Activated T-helper 2 cell treated with anti-CD3 and anti-CD28 coated beads, Interferon-gamma antibody, Interleukin-2, Interleukin-4, amounts not matched to agents 10 μg/mL and 5 μg/mL and 100 μg/mL, durations not matched to agents 14 hours and 24 hours and 36 hours (primary cell): ENCODE data around the gene NDST1. TPM values are rescaled to one million over a fixed set of nuclear protein-coding genes. Genes with fewer than 3 reads are reported as not detected.

ENCODE experiments used
- DNase-seq: peaks from one replicate; pipeline ENCODE4 v3.0.0; 2021; ENCODE audit warnings: low spot score
- H3K27ac Mint-ChIP-seq: one replicate; pipeline ENCODE4 v1.8.0; 2021; ENCODE audit warnings: mixed read lengths
- H3K27me3 Mint-ChIP-seq: one replicate; pipeline ENCODE4 v1.8.0; 2021; ENCODE audit warnings: low read depth, mixed read lengths
- H3K36me3 Mint-ChIP-seq: one replicate; pipeline ENCODE4 v1.8.0; 2021; ENCODE audit warnings: low read depth, mixed read lengths
- H3K4me1 Mint-ChIP-seq: one replicate; pipeline ENCODE4 v1.8.0; 2021; ENCODE audit warnings: low read depth, mixed read lengths
- H3K4me3 Mint-ChIP-seq: one replicate; pipeline ENCODE4 v1.8.0; 2021; ENCODE audit warnings: low read depth, mild to moderate bottlenecking, moderate library complexity, mixed read lengths
- H3K9me3 Mint-ChIP-seq: one replicate; pipeline ENCODE4 v1.8.0; 2021; ENCODE audit warnings: mixed read lengths
- intact Hi-C: fragments of 100-400 bp; cut with micrococcal nuclease; formaldehyde crosslinking; loops from one replicate; pipeline ENCODE4 v1.15.1; 2023
- total RNA-seq: library from RNA; stranded (reverse); gene quantifications from 2 replicates; pipeline ENCODE4 v1.2.3, GENCODE V29; 2022

NDST1 gene
- total RNA-seq, 1 donor from 2014 or later, result 3.0 TPM

- intact Hi-C loops, result no loop called here
- no peak for DNase-seq
- no peaks in the 10 kb centered on the region for H3K36me3 Mint-ChIP-seq
- no peaks in the 10 kb centered on the region for H3K4me1 Mint-ChIP-seq
- no peaks in the 10 kb centered on the region for H3K27me3 Mint-ChIP-seq
- no peak overlapping the region for H3K4me3 Mint-ChIP-seq
- H3K27ac Mint-ChIP-seq, result no peak overlapping the region
- H3K9me3 Mint-ChIP-seq, result no peaks in the 10 kb centered on the region
Measured at GRCh38 chr5:150525781-150526180, 17.9 kb downstream of the NDST1 start.

- Mint-ChIP-seq H3K4me1 (no peaks in the 10 kb centered on the region), H3K4me3 (no peak overlapping the region), H3K9me3 (no peaks in the 10 kb centered on the region), H3K27me3 (no peaks in the 10 kb centered on the region), H3K27ac (no peak overlapping the region), H3K36me3 (no peaks in the 10 kb centered on the region)
- no peak for DNase-seq
- intact Hi-C loops, result no loop called here
Measured at GRCh38 chr5:150527038-150527437, 19.1 kb downstream of the NDST1 start.

GRCh38 chr5:150527808-150528207, 19.9 kb downstream of the NDST1 start:
- H3K27me3 Mint-ChIP-seq, result no peaks in the 10 kb centered on the region
- H3K4me1 Mint-ChIP-seq, result no peaks in the 10 kb centered on the region
- H3K4me3 Mint-ChIP-seq, result no peak overlapping the region
- H3K27ac Mint-ChIP-seq, result no peak overlapping the region
- no peak for DNase-seq
- H3K9me3 Mint-ChIP-seq, result no peaks in the 10 kb centered on the region
- H3K36me3 Mint-ChIP-seq, result no peaks in the 10 kb centered on the region
- intact Hi-C loops, result no loop called here

DNA sequence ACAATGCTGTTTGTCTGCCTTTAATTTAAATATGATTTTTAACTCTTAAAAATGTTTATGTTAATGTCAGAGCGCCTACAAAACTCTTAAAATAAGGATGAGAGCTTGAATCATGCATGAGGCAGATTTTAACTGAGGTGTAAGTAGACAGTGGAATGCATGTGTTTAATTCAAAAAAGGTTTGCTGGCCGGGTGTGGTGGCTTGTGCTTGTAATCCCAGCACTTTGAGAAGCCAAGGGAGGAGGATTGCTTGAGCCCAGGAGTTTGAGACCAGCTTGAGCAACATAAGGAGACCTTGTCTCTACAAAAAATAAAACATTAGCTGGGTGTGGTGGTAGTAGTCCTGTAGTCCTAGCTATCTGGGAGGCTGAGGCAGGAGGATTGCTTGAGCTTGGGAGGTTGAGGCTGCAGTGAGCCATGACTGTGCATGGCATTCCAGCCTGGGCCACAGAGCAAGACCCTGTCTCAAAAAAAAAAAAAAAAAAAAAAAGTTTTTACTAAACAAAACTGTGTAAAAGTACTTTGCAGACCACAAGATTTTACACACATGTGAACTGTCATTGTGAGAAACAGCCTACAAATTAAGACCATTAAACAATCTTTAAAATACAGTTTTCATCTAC, 21.1 kb downstream of the NDST1 start:
- intact Hi-C loops, result no loop called here
- H3K9me3 Mint-ChIP-seq, result no peaks in the 10 kb centered on the region
- no peaks in the 10 kb centered on the region for H3K27me3 Mint-ChIP-seq
- no peak for DNase-seq
- no peaks in the 10 kb centered on the region for H3K36me3 Mint-ChIP-seq
- no peak overlapping the region for H3K4me3 Mint-ChIP-seq
- no peaks in the 10 kb centered on the region for H3K4me1 Mint-ChIP-seq
- no peak overlapping the region for H3K27ac Mint-ChIP-seq

GRCh38 chr5:150529555-150529954, 21.6 kb downstream of the NDST1 start:
- no peaks in the 10 kb centered on the region for H3K4me1 Mint-ChIP-seq
- H3K9me3 Mint-ChIP-seq, result no peaks in the 10 kb centered on the region
- no peak for DNase-seq
- H3K27ac Mint-ChIP-seq, result no peak overlapping the region
- intact Hi-C loops, result no loop called here
- no peaks in the 10 kb centered on the region for H3K36me3 Mint-ChIP-seq
- no peaks in the 10 kb centered on the region for H3K27me3 Mint-ChIP-seq
- H3K4me3 Mint-ChIP-seq, result no peak overlapping the region

DNA sequence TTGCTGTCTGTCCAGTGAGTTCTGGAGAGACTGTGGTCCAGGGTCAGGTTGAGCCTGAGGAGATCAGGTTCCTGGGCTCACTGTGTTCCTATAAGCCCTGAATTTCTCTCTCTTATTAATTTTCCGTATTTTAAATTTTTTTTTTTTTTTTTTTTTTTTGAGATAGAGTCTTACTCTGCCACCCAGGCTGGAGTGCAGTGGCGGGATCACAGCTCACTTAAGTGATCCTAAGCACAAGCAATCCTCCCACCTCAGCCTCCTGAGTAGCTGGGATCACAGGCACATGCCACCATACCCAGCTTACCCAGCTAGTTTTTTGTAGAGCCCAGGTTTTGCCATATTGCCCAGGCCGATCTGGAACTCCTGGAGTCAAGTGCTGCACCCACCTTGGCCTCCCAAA, 22.5 kb downstream of the NDST1 start:
- Mint-ChIP-seq H3K4me1 (no peaks in the 10 kb centered on the region), H3K27ac (no peak overlapping the region), H3K9me3 (no peaks in the 10 kb centered on the region), H3K4me3 (no peak overlapping the region), H3K36me3 (no peaks in the 10 kb centered on the region), H3K27me3 (no peaks in the 10 kb centered on the region)
- intact Hi-C loops, result no loop called here
- DNase-seq, result no peak

DNA sequence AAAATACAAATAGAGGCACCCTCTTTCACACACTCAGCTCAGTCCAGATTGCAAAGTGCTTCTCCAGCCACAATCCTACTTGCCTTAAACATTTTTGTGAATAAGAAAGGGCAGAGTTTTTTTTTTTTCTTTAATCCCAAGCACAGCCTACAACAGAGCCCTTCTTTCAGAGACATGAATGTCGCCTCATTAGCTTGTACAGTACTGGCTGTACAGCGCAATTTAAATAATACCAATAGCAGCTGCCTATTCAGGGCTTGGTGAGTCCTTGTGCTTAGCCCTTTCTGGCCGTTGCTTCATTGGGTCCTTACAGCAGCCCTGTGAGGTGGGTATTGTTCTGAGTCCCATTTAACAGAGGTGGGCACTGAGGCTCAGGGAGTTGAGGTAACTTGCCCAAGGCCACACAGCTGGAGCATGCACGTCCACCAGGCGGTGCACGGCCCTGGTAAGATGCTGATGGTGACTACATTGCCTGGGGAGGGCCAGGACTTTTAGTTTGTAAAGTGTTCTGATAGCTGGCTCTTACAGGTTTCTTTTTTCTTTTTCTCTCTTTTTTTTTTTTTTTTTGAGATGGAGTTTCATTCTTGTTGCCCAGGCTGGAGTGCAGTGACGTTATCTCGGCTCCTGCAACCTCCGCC, 23.1 kb downstream of the NDST1 start:
- no peak for DNase-seq
- Mint-ChIP-seq H3K36me3 (no peaks in the 10 kb centered on the region), H3K27ac (no peak overlapping the region), H3K27me3 (no peaks in the 10 kb centered on the region), H3K4me1 (no peaks in the 10 kb centered on the region), H3K4me3 (no peak overlapping the region), H3K9me3 (no peaks in the 10 kb centered on the region)
- intact Hi-C loops, result no loop called here

- no peaks in the 10 kb centered on the region for H3K36me3 Mint-ChIP-seq
- no peak for DNase-seq
- H3K4me1 Mint-ChIP-seq, result no peaks in the 10 kb centered on the region
- no peak overlapping the region for H3K27ac Mint-ChIP-seq
- no peaks in the 10 kb centered on the region for H3K27me3 Mint-ChIP-seq
- intact Hi-C loops, result no loop called here
- H3K4me3 Mint-ChIP-seq, result no peak overlapping the region
- H3K9me3 Mint-ChIP-seq, result no peaks in the 10 kb centered on the region
Measured at GRCh38 chr5:150531686-150532085, 23.8 kb downstream of the NDST1 start.

DNA sequence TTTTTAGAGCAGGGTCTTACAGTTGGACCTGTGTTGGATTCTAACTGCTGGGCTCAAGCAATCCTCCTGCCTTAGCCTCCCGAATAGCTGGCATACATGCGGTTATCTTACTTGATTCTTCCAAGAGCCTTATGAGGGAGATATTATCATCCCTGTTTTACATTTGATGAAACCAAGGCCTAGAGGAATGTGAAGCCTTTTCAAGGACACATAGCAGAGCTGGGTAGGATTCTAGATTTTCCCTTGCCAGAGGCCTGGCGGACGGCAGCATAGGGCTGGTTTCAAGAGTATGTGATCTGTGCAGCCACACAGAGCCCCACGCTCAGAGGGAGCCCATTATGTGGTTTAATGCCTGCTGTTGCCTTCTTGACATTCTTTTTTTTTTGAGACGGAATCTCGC, 24.2 kb downstream of the NDST1 start:
- DNase-seq, result no peak
- Mint-ChIP-seq H3K27me3 (no peaks in the 10 kb centered on the region), H3K9me3 (no peaks in the 10 kb centered on the region), H3K4me3 (no peak overlapping the region), H3K36me3 (no peaks in the 10 kb centered on the region), H3K4me1 (no peaks in the 10 kb centered on the region), H3K27ac (no peak overlapping the region)
- intact Hi-C loops, result no loop called here

- DNase-seq, result no peak
- Mint-ChIP-seq H3K4me3 (no peak overlapping the region), H3K4me1 (no peaks in the 10 kb centered on the region), H3K36me3 (no peaks in the 10 kb centered on the region), H3K27ac (no peak overlapping the region), H3K27me3 (no peaks in the 10 kb centered on the region), H3K9me3 (no peaks in the 10 kb centered on the region)
- intact Hi-C loops, result no loop called here
Measured at GRCh38 chr5:150532996-150533395, 25.1 kb downstream of the NDST1 start.

- intact Hi-C loops, result no loop called here
- DNase-seq, result no peak
- Mint-ChIP-seq H3K27ac (no peak overlapping the region), H3K9me3 (no peaks in the 10 kb centered on the region), H3K4me3 (no peak overlapping the region), H3K36me3 (no peaks in the 10 kb centered on the region), H3K27me3 (no peaks in the 10 kb centered on the region), H3K4me1 (no peaks in the 10 kb centered on the region)
Measured at GRCh38 chr5:150534811-150535210, 26.9 kb downstream of the NDST1 start.

DNA sequence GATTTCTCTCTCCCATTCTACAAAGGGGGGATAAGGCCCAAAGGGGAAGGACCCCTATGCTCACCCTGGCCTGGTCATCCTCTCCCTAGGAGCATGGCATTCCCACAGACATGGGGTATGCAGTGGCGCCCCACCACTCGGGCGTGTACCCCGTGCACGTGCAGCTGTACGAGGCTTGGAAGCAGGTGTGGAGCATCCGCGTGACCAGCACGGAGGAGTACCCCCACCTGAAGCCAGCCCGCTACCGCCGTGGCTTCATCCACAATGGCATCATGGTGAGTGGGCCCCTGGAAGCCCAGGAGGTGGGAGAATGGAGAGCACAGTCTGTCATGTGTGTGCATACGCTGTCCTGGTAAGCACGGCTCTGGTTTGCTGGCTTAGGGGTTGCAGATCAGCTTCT, 27.7 kb downstream of the NDST1 start:
- no peak for DNase-seq
- intact Hi-C loops, result no loop called here
- no peaks in the 10 kb centered on the region for H3K4me1 Mint-ChIP-seq
- H3K27ac Mint-ChIP-seq, result no peak overlapping the region
- H3K27me3 Mint-ChIP-seq, result no peaks in the 10 kb centered on the region
- no peak overlapping the region for H3K4me3 Mint-ChIP-seq
- no peaks in the 10 kb centered on the region for H3K9me3 Mint-ChIP-seq
- H3K36me3 Mint-ChIP-seq, result no peaks in the 10 kb centered on the region

DNA sequence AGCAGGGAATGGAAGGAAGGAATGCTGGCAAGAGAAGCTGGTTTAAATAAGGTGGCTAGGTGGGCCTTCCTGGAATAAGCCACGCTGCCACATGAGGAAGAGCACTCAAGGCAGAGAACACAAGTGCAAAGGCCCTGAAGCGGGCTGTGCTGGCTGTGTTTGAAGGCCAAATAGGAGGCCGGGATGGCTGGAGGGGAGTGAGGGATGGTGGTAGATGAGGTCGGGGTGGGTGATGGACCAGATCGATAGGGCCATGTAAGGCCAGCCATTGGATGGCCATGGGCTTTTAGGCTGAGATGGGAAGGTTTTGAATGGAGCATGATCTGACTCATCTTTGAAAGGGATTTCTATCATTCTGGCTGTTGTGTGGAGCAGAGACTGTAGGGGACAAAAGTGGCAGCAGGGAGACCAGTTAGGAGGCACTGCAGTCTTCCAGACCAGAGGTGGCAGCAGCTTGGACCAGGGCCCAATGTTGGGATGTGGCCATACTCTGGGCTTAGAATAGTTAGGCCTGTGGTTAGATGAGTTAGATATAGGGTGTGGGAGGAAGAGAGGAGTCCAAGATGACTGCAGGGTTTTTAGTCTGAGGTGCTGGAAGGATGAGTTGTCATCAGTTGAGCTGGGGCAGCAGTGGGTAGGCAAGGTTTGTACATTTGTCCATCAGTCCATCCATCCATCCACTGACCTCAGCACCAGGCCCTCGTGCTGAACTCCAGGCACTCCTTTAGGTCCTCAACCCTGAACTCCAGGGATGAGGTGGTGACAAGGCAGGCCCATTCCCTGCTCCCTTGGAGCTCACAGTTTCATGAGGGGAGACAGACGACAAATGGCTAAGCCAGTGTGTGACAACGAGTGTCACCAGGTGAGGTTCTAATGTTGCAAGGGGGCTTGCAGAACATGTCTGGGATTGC, 30.3 kb downstream of the NDST1 start:
- no peak overlapping the region for H3K4me3 Mint-ChIP-seq
- H3K27me3 Mint-ChIP-seq, result no peaks in the 10 kb centered on the region
- no peaks in the 10 kb centered on the region for H3K36me3 Mint-ChIP-seq
- intact Hi-C loops, result no loop called here
- no peaks in the 10 kb centered on the region for H3K9me3 Mint-ChIP-seq
- no peaks in the 10 kb centered on the region for H3K4me1 Mint-ChIP-seq
- DNase-seq, result no peak
- H3K27ac Mint-ChIP-seq, result no peak overlapping the region
